DMS 273 (cell line): Measurements from ENCODE around the gene PGPEP1.
"Not testable (repeated sequence)": the region's sequence is repeated elsewhere in the genome, so short reads cannot be mapped to it uniquely, and the experiment has no call there.

Experiments used
- DNase-seq: peaks from one replicate; lab custom pipeline; 2025; ENCODE audit not compliant: unreplicated experiment; lab: John Stamatoyannopoulos, UW

Gene PGPEP1

GRCh38 chr19:18308051-18308947 lies 32.1 kb upstream of the PGPEP1 start:
- DNase-seq, result no peak

- DNase-seq, result no peak
Measured at GRCh38 chr19:18308948-18309325, 31.5 kb upstream of the PGPEP1 start.

GRCh38 chr19:18309525-18310064 lies 30.8 kb upstream of the PGPEP1 start:
- DNase-seq, result no peak

- DNase-seq, result no peak
Measured at GRCh38 chr19:18310118-18310909, 30.1 kb upstream of the PGPEP1 start.

GRCh38 chr19:18310966-18311365 lies 29.4 kb upstream of the PGPEP1 start:
- DNase-seq, result no peak

- no peak for DNase-seq
Measured at GRCh38 chr19:18311502-18312091, 28.8 kb upstream of the PGPEP1 start.

- no peak for DNase-seq
Measured at GRCh38 chr19:18312092-18312534, 28.3 kb upstream of the PGPEP1 start.

- no peak for DNase-seq
Measured at GRCh38 chr19:18313398-18313797, 27.0 kb upstream of the PGPEP1 start.

GRCh38 chr19:18317961-18318800 lies 22.2 kb upstream of the PGPEP1 start:
- DNase-seq, result no peak

- DNase-seq, result no peak
Measured at GRCh38 chr19:18319591-18320135, 20.7 kb upstream of the PGPEP1 start.

GRCh38 chr19:18320865-18321733 lies 19.3 kb upstream of the PGPEP1 start:
- no peak for DNase-seq

- DNase-seq, result no peak
Measured at GRCh38 chr19:18321734-18322102, 18.7 kb upstream of the PGPEP1 start.

GRCh38 chr19:18322318-18322758 lies 18.1 kb upstream of the PGPEP1 start:
- peak; percentile 77 for DNase-seq

GRCh38 chr19:18322759-18323460 lies 17.5 kb upstream of the PGPEP1 start, which contains the start of gene LSM4:
LSM4 (minus strand) TSS chr19:18323076; CDS start chr19:18323020, 56 bp downstream.
- DNase-seq, result peak; percentile 100

- DNase-seq, result not testable (repeated sequence)
Measured at GRCh38 chr19:18324373-18324731, 16.0 kb upstream of the PGPEP1 start.

GRCh38 chr19:18326772-18327171 lies 13.6 kb upstream of the PGPEP1 start:
- no peak for DNase-seq

- DNase-seq, result peak; percentile 99
Measured at GRCh38 chr19:18328340-18329034, 11.9 kb upstream of the PGPEP1 start.

- DNase-seq, result no peak
Measured at GRCh38 chr19:18329035-18329376, 11.4 kb upstream of the PGPEP1 start.
